Cerebellar cortex (tissue), 1 donor: ENCODE measurements around the gene FBXO38.

Source experiments
- DNase-seq: peaks from one replicate; pipeline ENCODE4 v3.0.0-alpha.2; 2015; ENCODE audit warnings: low spot score

The FBXO38 gene

DNA sequence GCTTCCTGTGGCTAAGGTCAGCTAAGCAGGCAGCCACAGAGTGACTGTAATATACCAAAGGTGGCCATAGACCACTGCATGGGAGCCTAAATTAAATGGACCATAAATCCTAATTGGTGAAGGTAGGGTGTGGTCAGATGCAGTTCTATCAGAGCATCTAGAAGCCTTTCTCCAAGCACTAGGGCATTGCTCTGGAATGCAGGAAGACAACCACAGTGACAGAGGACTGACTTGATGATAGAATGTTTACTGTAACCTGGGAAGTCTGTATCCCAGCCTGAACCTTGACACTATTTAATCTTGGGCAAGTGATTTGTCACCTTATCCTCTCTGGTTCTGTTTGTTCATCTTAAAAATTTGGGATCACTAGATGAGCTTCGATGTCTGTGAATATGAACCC, 2.3 kb downstream of the FBXO38 start:
- DNase-seq, result no peak

DNA sequence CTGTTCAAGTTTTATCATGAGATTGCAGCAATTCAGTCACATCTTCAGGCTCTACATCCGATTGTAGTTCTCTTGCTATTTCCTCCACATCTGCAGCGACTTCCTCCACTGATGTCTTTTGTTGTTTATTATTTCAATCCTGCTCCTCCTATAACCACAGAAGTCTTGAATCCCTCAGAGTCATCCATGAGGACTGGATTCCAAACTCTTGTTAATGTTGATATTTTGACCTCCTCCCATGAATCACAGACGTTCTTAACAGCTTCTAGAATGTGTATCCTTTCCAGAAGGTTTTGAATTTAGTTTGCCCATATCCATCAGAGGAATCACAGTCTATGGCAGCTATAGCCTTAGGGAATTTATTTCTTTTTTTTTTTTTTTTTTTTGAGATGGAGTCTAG, 3.6 kb downstream of the FBXO38 start:
- no peak for DNase-seq

DNA sequence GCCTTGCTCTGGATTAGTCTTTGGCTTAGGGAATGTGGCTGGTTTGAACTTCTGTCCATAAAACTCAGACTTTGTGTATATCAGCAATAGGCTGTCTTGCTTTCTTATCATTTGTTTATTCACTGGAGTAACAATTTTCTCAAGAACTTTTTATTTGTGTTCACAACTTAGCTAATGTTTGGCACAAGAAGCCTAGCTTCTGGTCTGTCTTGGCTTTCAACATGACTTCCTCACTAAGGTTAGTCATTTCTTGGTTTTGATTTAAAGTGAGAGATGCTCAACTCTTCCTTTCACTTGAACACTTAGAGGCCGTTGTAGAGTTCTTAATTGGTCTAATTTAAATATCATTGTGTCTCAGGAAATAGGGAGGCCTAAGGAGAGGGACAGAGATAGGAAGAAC, 4.9 kb downstream of the FBXO38 start:
- DNase-seq, result no peak

GRCh38 chr5:148390914-148391313, 7.2 kb downstream of the FBXO38 start:
- no peak for DNase-seq

DNA sequence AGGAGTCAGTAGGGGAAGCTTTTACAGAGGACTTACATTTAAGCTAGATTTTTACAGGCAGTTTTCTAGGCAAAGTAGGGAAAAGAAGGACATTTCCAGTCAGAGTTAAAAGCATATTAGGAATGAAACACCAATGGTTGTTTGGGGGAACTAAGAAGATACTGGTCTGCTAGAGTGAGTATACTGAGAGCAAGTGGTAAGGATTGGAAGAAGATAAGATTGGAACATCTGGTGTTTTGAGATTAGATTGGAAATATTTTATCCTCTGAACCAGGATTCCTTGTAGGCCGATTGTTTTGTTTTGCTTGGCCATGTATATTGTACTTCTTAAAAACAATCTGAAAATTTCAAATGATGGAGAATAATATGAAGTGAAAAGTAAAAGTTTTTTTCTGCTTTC, 7.7 kb downstream of the FBXO38 start:
- DNase-seq, result no peak

DNA sequence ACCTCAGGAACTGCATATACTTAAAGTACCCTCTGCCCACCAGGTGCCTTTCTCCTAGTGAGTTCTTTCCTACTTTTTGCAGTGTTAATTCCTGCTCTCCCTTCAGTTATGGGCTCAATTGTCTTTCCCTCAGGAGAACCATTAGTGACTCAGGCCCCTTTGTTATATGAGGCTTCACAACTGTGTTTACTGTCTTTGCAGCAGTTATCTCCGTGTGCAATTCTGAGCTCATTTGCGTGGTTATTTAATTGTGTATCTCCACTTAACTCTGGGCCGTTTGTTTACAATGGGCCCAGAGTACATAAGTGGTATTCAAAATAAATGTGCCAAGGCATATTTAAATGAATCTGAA, 9.6 kb downstream of the FBXO38 start:
- no peak for DNase-seq

DNA sequence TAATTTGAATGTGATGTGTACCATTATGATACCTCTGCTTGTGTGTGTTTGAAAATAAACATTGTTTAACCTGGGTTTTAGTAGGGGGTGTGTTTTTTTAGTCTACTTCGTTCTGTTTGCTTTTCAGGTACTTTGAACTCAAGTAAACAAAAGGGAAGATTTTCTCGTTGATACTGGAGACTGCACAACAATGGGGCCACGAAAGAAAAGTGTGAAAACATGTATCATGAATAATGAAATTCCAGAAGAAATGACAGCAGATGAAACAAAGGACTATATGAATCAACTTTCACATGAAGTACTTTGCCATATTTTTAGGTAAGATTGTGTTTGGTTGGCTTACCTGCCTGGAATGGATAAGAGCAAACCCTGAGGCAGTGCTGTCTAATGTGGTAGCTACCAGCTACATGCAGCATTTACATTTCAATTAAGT, 10.8 kb downstream of the FBXO38 start:
- DNase-seq, result no peak

DNA sequence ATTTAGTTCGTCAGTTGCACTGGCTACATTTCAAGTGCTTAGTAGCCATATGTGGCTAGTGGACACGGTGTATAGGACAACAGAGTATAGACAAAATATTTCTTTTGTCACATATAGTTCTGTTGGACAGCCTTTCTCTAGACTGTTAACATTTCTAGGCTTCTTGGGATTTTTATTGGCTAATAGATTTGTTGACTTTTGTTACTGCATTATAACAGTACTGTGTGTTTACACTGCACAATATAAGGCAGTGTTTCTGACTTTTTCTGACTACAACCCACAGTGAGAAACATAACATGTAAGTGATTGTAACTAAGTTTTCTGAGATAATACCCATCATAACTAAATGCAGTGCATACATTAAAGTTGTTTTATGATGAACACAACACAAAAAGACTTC, 11.3 kb downstream of the FBXO38 start:
- no peak for DNase-seq

DNA sequence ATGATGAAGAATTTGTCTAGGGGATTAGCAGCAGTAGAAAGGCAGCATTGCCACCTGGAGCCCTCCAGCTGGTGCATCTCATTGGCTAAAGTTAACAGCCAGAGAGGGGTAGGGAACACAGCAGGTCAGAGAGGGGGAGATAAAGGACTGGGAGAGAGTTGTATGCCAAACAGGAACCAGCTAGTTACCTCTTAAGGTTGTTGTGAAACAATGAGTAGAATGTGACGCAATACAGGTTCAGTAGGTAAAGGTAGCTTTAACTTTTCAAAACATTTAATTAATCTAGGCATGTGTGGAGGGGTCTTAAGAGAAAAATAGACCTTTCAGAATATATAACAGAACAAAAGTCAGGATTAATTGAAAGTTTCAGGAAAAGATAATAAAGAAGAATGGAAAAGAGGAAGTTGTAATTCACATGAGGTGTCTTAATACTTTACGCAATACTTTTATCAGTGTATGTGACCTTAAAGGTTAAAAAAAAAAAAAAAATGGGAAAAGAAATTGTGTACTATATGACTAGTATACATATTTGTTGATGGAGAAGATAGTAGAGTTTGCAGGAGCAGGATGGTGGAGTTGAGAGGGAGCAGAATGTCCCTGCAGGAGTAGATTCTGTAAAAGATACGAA, 14.3 kb downstream of the FBXO38 start:
- DNase-seq, result no peak

DNA sequence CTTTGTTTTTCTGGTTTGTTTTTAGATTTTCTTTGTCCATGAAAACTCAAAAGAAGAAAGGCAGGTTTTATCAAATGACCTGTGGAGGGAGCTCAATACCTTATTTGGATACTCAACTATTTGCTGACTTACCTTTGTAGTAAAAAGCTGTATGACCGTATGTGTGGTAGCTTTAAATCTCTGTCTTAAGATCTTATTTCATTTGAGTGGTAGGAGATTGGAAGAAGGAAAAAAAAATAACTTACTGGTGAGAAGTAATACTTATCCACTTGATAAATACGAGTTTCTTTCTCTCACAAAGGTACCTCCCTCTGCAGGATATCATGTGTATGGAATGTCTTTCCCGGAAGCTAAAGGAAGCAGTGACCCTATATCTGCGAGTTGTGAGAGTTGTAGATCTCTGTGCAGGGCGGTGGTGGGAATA, 15.0 kb downstream of the FBXO38 start:
- no peak for DNase-seq

- no peak for DNase-seq
These were observed 17.8 kb downstream of the FBXO38 start for GRCh38 chr5:148401604-148402003.

DNA sequence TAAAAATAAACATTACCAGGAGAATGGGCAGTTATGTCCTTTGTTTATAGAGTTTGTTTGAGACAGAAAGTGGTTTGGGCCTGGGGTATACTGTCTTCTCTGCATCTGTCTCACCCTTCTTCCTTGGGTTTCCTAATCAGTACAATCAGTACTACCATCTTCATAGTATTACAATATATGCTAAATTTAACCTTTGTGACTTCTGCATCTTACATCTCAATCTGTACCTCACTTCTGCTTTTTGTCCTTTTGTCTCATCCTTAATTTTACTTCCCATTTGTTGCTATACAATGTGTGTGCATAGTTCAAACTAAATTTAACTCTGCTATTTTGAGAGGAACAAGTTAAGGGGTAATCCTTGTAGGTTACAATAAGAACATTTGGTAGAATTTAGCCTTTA, 19.6 kb downstream of the FBXO38 start:
- DNase-seq, result no peak

- DNase-seq, result no peak
These were observed 22.6 kb downstream of the FBXO38 start for GRCh38 chr5:148406406-148406805.

DNA sequence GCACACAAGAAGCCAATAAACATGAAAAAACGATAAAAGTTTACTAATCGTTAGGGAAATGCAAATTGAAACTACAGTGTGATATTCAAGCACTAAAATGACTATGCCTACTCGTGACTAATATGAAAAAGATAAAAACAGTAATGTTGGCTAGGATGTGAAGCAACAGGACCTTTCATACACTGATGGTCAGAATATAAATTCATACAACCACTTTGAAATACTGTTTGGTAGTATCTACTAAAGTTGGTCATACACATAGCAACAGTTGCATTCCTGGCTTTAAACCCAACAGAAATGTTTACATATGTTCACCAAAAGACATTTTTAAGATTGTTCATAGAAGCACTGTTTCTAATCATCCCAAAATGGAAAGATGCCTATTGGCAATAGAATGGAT, 24.3 kb downstream of the FBXO38 start:
- DNase-seq, result no peak

DNA sequence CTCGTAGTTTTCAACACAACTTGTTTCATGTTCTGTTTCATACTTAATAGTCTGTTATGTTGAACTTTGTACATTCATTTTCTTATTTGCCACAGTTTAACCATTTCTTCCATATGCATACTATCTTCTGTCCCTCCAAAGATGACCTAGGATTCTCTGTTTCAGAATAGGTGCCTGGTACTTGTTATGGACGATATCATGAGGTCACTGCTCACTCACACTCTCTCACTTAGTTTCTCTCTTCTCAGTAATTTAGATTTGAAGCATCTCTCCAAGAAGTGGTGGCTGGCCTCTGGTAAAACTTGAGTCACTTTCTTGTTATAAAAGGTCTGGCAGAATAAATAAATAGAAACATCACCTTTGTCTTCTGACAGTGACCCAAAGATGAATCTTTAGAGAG, 28.4 kb downstream of the FBXO38 start:
- no peak for DNase-seq

GRCh38 chr5:148414833-148415232, 31.1 kb downstream of the FBXO38 start:
- no peak for DNase-seq

DNA sequence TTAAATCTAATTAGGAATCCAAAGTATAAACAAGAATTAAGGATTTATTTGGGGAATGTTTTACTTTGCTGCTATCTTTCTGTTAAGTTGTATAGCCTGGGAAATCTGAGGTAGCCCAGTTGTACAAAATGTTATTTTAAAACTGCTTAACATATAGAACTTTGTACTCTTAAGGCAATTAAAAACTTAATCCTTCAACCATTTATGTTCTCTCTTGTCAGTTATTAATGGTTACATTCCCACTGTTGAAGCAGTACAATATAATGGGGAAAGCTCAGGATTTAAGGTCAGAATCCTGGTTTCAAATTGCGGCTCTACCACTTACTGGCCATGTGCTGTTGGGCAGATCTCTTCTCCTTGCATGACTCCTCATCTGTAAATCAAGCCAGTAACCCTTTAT, 32.7 kb downstream of the FBXO38 start:
- DNase-seq, result no peak

GRCh38 chr5:148416921-148417320, 33.2 kb downstream of the FBXO38 start:
- no peak for DNase-seq

GRCh38 chr5:148418511-148418910, 34.8 kb downstream of the FBXO38 start:
- DNase-seq, result no peak

DNA sequence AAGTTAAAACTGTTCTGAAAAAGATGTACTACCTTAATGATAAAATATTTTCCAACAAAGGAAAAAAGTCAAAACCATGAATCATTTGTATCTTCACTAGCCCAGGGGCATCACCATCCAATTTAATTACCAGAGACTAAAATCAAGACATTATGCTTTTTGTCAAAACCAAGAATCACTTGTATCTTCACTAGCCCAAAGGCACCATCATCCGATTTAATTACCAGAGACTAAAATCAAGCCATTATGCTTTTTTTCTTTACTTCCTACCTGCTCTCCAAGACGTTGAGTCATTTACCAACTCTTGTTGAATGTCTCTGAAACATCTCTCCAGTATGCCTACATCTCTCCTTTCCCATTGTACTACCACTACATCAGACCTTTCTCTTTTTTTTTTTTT, 37.9 kb downstream of the FBXO38 start:
- no peak for DNase-seq

GRCh38 chr5:148425808-148426207, 42.0 kb downstream of the FBXO38 start:
- DNase-seq, result no peak

DNA sequence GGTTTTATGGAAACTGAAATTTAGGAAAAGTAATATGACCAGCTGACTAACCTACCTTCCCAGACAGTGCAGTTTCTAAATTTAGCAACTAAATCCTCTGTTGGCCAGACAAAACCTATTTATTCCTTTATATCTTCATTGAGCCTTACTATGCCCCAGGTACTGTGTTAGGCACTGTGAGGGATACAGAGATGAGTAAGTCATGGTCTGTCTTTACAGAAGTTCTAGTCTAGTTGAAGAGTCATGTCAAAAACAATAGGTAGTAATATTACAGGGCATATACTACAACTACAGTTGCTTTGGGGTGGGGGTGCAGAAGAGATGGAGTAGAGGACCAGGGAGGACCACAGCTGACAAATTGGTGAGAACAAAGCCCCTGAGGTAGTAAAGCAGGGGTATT, 42.8 kb downstream of the FBXO38 start:
- no peak for DNase-seq

- no peak for DNase-seq
These were observed 43.7 kb downstream of the FBXO38 start for GRCh38 chr5:148427370-148428042.

GRCh38 chr5:148428848-148429247, 45.1 kb downstream of the FBXO38 start:
- DNase-seq, result no peak
